ENCODE data around the gene RNASE4. TPM values are rescaled to one million over a fixed set of nuclear protein-coding genes. Genes with fewer than 3 reads are reported as not detected.
"Not testable (repeated sequence)": the region's sequence is repeated elsewhere in the genome, so short reads cannot be mapped to it uniquely, and the experiment has no call there.

The RNASE4 gene
- total RNA-seq, 3 donors from 2014 or later (not counting 1 experiment from before 2014, with no cell fraction given) = 0.60 to 0.68 TPM; not detected in 1

DNA sequence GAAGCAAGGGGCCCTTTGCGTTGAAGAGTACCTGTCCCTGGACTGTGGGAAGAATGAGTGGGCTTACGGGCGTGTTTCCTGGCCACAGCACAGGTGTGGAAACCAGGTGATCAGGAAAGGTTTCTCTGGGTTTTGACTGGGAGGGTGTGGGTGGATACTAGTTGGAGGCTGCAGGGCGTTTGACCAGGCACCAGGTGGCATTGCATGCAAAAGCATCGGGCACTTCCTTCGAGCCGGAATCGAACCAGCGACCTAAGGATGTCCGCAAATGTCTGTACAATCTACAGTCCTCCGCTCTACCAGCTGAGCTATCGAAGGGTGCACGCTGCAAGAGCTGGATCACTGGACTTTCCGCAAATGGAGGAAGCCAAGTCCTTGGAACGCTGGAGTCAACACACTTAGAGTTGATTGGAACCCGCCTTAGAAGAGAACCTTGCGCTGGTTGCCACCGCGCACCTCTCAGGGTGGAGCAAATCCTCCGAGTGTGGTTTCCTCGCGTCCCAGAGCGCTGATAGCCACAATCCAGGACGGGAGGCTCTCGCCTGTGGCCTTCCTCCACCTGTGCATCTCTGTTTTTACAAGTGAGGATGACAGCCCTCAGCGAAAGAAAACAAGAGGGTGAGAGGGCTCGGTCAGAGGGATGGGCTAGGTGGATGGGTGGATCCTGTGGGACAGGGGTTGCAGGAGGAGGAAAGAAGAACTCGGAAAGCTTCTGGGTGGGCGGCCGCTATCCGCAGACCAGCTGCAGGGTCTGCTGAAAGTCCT, 21.2 kb upstream of the RNASE4 start:
- ATAC-seq = peak; percentile 84 to 94 (median 90)
- Mint-ChIP-seq H3K27ac (peak overlapping the region; percentile 74 to 79), H3K4me1 (peaks cover 25 to 28% of the 10 kb centered on the region in 2 donors), H3K9me3 (no peaks in the 10 kb centered on the region), H3K4me3 (peak overlapping the region; percentile 75), H3K27me3 (ENCODE audit: low read depth in 2 of 2) (peaks cover 26 to 34% of the 10 kb centered on the region in 2 donors), H3K36me3 (no peaks in the 10 kb centered on the region)
- intact Hi-C loops (cut with micrococcal nuclease) = loop anchor here (1.0 kb wide), 2 partner anchors 18 to 28 kb away; no protein-coding TSS in a partner anchor
- H3K36me3 ChIP-seq (ENCODE audit: control insufficient read depth, insufficient read depth, low read length) = no peaks in the 10 kb centered on the region
- no peaks in the 10 kb centered on the region for H3K9me3 ChIP-seq (ENCODE audit: control insufficient read depth, insufficient read depth, low read length)
- peaks cover 26% of the 10 kb centered on the region for H3K4me1 ChIP-seq (ENCODE audit: control insufficient read depth, insufficient read depth, low read length)
- H3K27me3 ChIP-seq (ENCODE audit: control insufficient read depth, insufficient read depth, low read length) = peaks cover 7% of the 10 kb centered on the region
- TF ChIP-seq, protein P1, sequence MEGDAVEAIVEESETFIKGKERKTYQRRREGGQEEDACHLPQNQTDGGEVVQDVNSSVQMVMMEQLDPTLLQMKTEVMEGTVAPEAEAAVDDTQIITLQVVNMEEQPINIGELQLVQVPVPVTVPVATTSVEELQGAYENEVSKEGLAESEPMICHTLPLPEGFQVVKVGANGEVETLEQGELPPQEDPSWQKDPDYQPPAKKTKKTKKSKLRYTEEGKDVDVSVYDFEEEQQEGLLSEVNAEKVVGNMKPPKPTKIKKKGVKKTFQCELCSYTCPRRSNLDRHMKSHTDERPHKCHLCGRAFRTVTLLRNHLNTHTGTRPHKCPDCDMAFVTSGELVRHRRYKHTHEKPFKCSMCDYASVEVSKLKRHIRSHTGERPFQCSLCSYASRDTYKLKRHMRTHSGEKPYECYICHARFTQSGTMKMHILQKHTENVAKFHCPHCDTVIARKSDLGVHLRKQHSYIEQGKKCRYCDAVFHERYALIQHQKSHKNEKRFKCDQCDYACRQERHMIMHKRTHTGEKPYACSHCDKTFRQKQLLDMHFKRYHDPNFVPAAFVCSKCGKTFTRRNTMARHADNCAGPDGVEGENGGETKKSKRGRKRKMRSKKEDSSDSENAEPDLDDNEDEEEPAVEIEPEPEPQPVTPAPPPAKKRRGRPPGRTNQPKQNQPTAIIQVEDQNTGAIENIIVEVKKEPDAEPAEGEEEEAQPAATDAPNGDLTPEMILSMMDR (IDR thresholded peaks at IDR 0.05) = peak; percentile 45
- no peak overlapping the region for H3K27ac ChIP-seq (ENCODE audit: low read length)
- DNase-seq = peak; percentile 68 to 89
- 2% methylated on average over 31 of the region's 31 CpGs for WGBS (ENCODE audit: insufficient coverage)
- H3K4me3 ChIP-seq (ENCODE audit: low read length) = peak overlapping the region; percentile 35

DNA sequence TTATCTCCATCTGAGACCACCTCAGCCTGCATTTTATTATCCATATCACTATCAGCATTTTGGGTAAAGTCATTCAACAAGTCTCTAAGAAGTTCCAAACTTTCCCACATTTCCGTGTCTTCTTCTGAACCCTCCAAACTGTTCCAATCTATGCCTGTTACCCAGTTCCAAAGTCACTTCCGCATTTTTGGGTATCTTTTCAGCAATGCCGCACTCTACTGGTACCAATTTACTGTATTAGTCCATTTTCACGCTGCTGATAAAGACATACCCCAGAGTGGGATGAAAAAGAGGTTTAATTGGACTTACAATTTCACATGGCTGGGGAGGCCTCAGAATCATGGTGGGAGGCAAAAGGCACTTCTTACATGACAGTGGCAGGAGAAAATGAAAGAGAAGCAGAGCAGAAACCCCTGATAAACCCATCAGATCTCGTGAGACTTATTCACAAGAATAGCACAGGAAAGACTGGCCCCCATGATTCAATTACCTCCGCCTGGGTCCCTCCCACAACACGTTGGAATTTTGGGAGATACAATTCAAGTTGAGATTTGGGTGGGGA, 17.9 kb upstream of the RNASE4 start:
- H3K27me3 ChIP-seq (ENCODE audit: control insufficient read depth, insufficient read depth, low read length); H3K27ac ChIP-seq (ENCODE audit: low read length); H3K36me3 ChIP-seq (ENCODE audit: control insufficient read depth, insufficient read depth, low read length); H3K9me3 Mint-ChIP-seq; H3K4me3 ChIP-seq (ENCODE audit: low read length); H3K36me3 Mint-ChIP-seq; DNase-seq; intact Hi-C loops (cut with micrococcal nuclease); ATAC-seq; H3K4me3 Mint-ChIP-seq; H3K9me3 ChIP-seq (ENCODE audit: control insufficient read depth, insufficient read depth, low read length); H3K27ac Mint-ChIP-seq: not testable (repeated sequence)
- peaks cover 33% of the 10 kb centered on the region for H3K4me1 ChIP-seq (ENCODE audit: control insufficient read depth, insufficient read depth, low read length)
- 77% methylated on average over 5 of the region's 7 CpGs for WGBS (ENCODE audit: insufficient coverage)
- H3K27me3 Mint-ChIP-seq (ENCODE audit: low read depth in 2 of 2) = peaks cover 21 to 27% of the 10 kb centered on the region in 2 donors
- peaks cover 27 to 34% of the 10 kb centered on the region in 2 donors for H3K4me1 Mint-ChIP-seq

DNA sequence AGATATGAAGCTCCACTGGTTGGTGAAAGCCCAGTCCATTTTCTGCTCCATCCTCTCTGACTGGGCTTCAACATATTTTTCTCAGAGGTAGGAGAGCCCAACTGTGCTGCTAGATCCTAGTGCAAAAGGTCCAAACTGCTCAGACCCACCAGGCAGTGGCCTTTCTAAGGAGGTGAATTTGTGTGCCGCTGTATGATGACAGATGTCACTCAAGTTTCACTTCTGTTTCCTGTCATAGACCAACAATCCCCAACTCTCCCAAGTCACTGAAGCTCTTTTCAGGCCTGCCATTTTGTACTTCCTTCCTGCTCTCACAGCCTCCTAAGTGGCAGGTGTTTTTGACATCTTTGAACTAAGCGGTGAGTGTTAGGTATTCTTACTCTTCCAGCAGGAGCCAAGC, 16.4 kb upstream of the RNASE4 start:
- intact Hi-C loops (cut with micrococcal nuclease) = no loop called here
- Histone ChIP-seq H3K36me3 (ENCODE audit: control insufficient read depth, insufficient read depth, low read length) (no peaks in the 10 kb centered on the region), H3K27me3 (ENCODE audit: control insufficient read depth, insufficient read depth, low read length) (peaks cover 7% of the 10 kb centered on the region), H3K9me3 (ENCODE audit: control insufficient read depth, insufficient read depth, low read length) (no peaks in the 10 kb centered on the region), H3K27ac (ENCODE audit: low read length) (peak overlapping the region; percentile 22), H3K4me3 (ENCODE audit: low read length) (no peak overlapping the region), H3K4me1 (ENCODE audit: control insufficient read depth, insufficient read depth, low read length) (peaks cover 29% of the 10 kb centered on the region)
- H3K9me3 Mint-ChIP-seq = no peaks in the 10 kb centered on the region
- H3K4me1 Mint-ChIP-seq = peaks cover 17 to 25% of the 10 kb centered on the region in 2 donors
- H3K4me3 Mint-ChIP-seq = no peak overlapping the region
- ATAC-seq (no peak), DNase-seq (peak in 1 of 2 donors; percentile 16)
- H3K27ac Mint-ChIP-seq = no peak overlapping the region
- TF ChIP-seq, protein P1 (IDR thresholded peaks at IDR 0.05) = no peak
- peaks cover 7 to 20% of the 10 kb centered on the region in 2 donors for H3K27me3 Mint-ChIP-seq (ENCODE audit: low read depth in 2 of 2)
- WGBS (ENCODE audit: insufficient coverage) = 33% methylated on average over 2 of the region's 2 CpGs
- no peaks in the 10 kb centered on the region for H3K36me3 Mint-ChIP-seq

DNA sequence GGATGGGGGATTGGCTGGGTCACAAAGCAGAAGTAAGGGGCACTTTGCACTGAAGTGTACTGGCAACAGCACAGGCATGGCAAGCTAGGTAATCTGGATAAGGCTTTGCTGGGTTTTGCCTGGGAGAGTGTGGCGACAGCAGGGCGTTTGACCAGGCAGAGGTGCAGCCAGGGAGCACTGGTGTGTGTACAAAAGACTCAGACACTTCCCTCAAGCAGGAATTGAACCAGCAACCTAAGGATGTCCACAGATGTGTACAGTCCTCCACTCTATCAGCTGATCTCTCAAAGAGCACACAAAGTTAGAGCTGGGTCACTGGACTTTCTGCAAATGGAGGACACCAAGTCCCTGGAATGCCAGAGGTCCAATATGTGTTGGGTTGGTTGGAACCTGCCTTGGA, 15.4 kb upstream of the RNASE4 start:
- H3K27ac Mint-ChIP-seq = no peak overlapping the region
- Histone ChIP-seq H3K4me3 (ENCODE audit: low read length) (no peak overlapping the region), H3K4me1 (ENCODE audit: control insufficient read depth, insufficient read depth, low read length) (peaks cover 19% of the 10 kb centered on the region), H3K9me3 (ENCODE audit: control insufficient read depth, insufficient read depth, low read length) (no peaks in the 10 kb centered on the region), H3K27ac (ENCODE audit: low read length) (no peak overlapping the region), H3K27me3 (ENCODE audit: control insufficient read depth, insufficient read depth, low read length) (no peaks in the 10 kb centered on the region), H3K36me3 (ENCODE audit: control insufficient read depth, insufficient read depth, low read length) (no peaks in the 10 kb centered on the region)
- intact Hi-C loops (cut with micrococcal nuclease) = no loop called here
- TF ChIP-seq, protein P1 (IDR thresholded peaks at IDR 0.05) = no peak
- DNase-seq (no peak), ATAC-seq (no peak)
- H3K4me1 Mint-ChIP-seq = peaks cover 7 to 15% of the 10 kb centered on the region in 2 donors
- peaks cover 0 to 12% of the 10 kb centered on the region in 2 donors for H3K27me3 Mint-ChIP-seq (ENCODE audit: low read depth in 2 of 2)
- H3K4me3 Mint-ChIP-seq = no peak overlapping the region
- H3K36me3 Mint-ChIP-seq = no peaks in the 10 kb centered on the region
- no peaks in the 10 kb centered on the region for H3K9me3 Mint-ChIP-seq
- WGBS (ENCODE audit: insufficient coverage) = 97% methylated on average over 2 of the region's 2 CpGs
